A549 treated with Hydrocortisone at 1 μM for 4 hours (cell line): ENCODE results near the gene SEC24A. TPM values are rescaled to one million over a fixed set of nuclear protein-coding genes. Genes with fewer than 3 reads are reported as not detected.

ENCODE experiments used
- total RNA-seq: library from RNA; stranded (reverse); fragments of 200-300 nt; extraction: Qiagen RNA extraction; gene quantifications from 5 replicates; pipeline ENCODE4 v1.2.3, GENCODE V29; 2022

Gene SEC24A
- total RNA-seq: 10.2 to 16.5 TPM (median 14.3 TPM) in 5 replicates

DNA sequence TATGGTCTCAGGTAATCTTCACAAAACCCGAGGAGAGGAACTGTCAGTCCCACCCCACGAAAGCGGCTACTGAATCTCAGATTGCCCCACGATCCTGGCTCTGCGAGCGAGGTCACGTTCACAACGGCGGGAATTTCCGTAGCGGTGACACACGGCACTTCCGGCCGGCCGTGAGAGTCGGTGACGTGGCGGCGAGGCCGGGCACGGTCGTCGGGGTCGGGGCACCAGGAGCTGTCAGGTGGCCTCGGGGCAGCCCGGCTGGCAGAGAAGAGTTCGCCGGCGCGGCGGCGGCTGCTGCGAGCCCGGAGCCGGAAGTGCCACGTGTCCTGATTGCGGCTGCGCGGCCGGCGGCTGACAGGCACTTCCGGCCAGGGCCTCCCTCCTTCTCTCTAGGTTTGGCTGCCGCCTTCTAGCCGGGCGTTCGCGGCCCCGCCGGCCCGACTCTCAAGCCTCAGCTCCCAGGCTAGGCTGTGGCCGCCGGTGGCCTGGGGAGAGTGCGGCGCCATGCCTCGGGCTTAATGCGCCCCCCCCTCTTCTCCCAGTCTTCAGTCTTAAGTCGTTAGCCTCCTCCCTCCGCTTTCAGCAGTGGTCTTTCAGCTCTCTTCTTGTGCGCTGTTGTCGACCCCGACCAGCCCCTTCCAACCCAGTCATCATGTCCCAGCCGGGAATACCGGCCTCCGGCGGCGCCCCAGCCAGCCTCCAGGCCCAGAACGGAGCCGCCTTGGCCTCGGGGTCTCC, at the start of gene SEC24A:
SEC24A (plus strand) TSS at position 361 of the 738 bp plus-strand sequence; CDS start at position 653, 292 bp downstream.

DNA sequence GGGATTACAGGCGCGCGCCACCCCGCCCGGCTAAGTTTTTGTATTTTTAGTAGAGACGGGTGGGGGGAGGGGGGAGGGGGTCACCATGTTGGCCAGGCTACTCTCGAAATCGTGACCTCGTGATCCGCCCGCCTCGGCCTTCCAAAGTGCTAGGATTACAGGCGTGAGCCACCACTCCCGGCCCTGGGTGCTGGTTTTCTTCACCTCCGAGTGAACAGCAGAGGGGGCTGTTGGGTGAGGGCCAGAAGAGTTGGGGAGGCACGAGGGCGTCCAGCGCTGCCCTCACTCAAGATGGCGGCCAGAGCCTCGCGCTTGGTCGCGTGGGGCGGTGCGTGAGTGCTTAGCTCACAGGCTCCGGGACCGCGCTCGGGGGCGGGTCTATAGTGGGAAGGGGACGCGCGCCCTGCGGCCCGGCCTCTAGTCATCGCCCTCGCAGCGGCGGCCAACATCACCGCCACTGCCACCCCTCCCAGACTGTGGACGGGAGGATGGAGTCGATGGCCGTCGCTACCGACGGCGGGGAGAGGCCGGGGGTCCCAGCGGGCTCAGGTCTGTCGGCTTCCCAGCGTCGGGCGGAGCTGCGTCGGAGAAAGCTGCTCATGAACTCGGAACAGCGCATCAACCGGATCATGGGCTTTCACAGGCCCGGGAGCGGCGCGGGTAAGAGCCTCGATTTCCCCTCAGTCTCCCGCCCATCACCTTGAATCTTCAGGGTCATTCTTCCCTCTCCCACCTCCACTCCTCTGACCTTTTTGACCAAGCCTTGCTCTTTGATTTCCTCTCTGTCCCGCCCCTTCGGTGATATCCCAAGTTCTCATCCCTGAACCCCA, 89.8 kb downstream of the SEC24A start, which contains the start of gene CAMLG:
CAMLG (plus strand) TSS at position 416 of the 830 bp plus-strand sequence; CDS start at position 489, 73 bp downstream.

DNA sequence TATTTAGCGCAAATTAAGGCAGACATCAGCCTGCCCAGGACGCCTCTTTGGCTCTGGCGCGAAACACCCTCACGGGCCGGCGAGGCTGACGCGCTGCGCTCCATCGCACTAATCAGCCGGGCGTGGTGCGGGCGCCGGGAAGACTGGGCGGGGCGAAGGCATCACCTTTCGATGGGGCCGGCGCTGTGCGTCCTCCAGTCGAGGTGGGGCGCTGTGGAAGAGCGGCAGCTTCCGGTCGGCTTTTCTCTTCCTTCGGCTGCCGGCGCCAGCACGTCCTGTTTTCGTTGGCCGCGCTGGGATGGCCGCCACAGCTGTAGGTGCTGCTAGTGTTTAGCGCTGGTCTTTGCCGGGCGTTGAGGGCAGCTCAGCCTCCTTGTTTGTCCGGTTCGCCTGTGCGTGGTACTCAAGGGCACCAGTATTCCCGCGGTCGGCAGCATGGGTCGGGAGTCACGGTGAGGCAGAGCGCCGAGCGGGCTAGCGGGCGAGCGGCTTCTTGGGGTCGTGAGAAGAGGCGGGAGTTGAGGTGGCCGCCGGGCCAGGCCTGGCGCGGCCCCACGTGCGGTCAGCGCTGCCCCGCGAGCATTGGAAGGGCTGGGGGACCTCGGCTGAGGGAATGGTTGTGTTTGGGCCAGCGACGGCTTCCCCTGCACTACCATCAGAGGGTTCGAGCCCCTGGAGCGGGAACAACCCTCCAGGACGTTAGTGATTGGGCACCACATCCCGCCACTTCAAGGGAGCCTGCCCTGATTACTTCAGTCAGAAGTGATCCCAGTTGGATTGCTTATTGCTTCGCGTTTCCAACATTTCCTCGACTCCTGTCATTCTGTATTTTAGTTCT, 110.1 kb downstream of the SEC24A start, which contains the start of gene DDX46:
DDX46 (plus strand) TSS at position 276 of the 838 bp plus-strand sequence; CDS start at position 436, 160 bp downstream.

Other genes with a start within 250 kb of the SEC24A start
- 38.7 to 46.7 TPM (median 43.6 TPM) in 5 replicates for gene CDKN2AIPNL, start 236.9 kb upstream of the SEC24A start, total RNA-seq
- 33.0 to 36.8 TPM (median 34.9 TPM) in 5 replicates for gene JADE2, start 123.1 kb upstream of the SEC24A start, total RNA-seq
- gene SAR1B, start 16.0 kb upstream of the SEC24A start, total RNA-seq: 44.1 to 64.2 TPM (median 47.4 TPM) in 5 replicates
- 24.0 to 27.9 TPM (median 27.1 TPM) in 5 replicates for gene CAMLG, start 89.8 kb downstream of the SEC24A start, total RNA-seq
- gene DDX46, start 110.0 kb downstream of the SEC24A start, total RNA-seq: 51.3 to 86.5 TPM (median 60.0 TPM) in 5 replicates
- gene C5orf24, start 197.2 kb downstream of the SEC24A start, total RNA-seq: 17.3 to 23.8 TPM (median 22.6 TPM) in 5 replicates
- gene TXNDC15, start 225.6 kb downstream of the SEC24A start, total RNA-seq: 46.4 to 64.4 TPM (median 50.1 TPM) in 5 replicates